GM11168 (cell line): ENCODE data around the gene SERPINB7.
"Not testable (repeated sequence)": the region's sequence is repeated elsewhere in the genome, so short reads cannot be mapped to it uniquely, and the experiment has no call there.

Experiments used
- in situ Hi-C: fragments of 300-500 bp; cut with MboI; formaldehyde crosslinking; loops from one replicate; pipeline ENCODE4 v1.12.0; 2022; ENCODE audit warnings: low sequenced_read_pairs; ENCODE audit not compliant: unreplicated experiment

SERPINB7 gene

GRCh38 chr18:63775166-63775730 is at the start of gene SERPINB7:
Gene SERPINB7, plus strand, starts transcription at chr18:63775418. Its CDS starts 6,955 bp downstream, at chr18:63782373.
- in situ Hi-C loops: no loop called here

- in situ Hi-C loops: no loop called here
Observed at GRCh38 chr18:63725682-63726480, 49.3 kb upstream of the SERPINB7 start.

GRCh38 chr18:63730773-63731172 is 44.4 kb upstream of the SERPINB7 start:
- in situ Hi-C loops: no loop called here

- in situ Hi-C loops: no loop called here
Observed at GRCh38 chr18:63731215-63731614, 44.0 kb upstream of the SERPINB7 start.

- in situ Hi-C loops: no loop called here
Observed at GRCh38 chr18:63736876-63737275, 38.3 kb upstream of the SERPINB7 start.

GRCh38 chr18:63741769-63742168 is 33.4 kb upstream of the SERPINB7 start:
- in situ Hi-C loops: no loop called here

- in situ Hi-C loops: no loop called here
Observed at GRCh38 chr18:63747006-63747405, 28.2 kb upstream of the SERPINB7 start.

- in situ Hi-C loops: no loop called here
Observed at GRCh38 chr18:63749489-63749888, 25.7 kb upstream of the SERPINB7 start.

GRCh38 chr18:63752636-63753035 is 22.6 kb upstream of the SERPINB7 start:
- in situ Hi-C loops: no loop called here

GRCh38 chr18:63753676-63754075 is 21.5 kb upstream of the SERPINB7 start:
- in situ Hi-C loops: no loop called here

GRCh38 chr18:63757541-63757940 is 17.7 kb upstream of the SERPINB7 start:
- in situ Hi-C loops: no loop called here

- in situ Hi-C loops: no loop called here
Observed at GRCh38 chr18:63758615-63759240, 16.5 kb upstream of the SERPINB7 start.

GRCh38 chr18:63759786-63760185 is 15.4 kb upstream of the SERPINB7 start:
- in situ Hi-C loops: not testable (repeated sequence)

GRCh38 chr18:63762518-63762917 is 12.7 kb upstream of the SERPINB7 start:
- in situ Hi-C loops: no loop called here

- in situ Hi-C loops: no loop called here
Observed at GRCh38 chr18:63763831-63764600, 11.2 kb upstream of the SERPINB7 start.

- in situ Hi-C loops: no loop called here
Observed at GRCh38 chr18:63765837-63766236, 9.4 kb upstream of the SERPINB7 start.

GRCh38 chr18:63773551-63773950 is 1.7 kb upstream of the SERPINB7 start:
- in situ Hi-C loops: no loop called here

- in situ Hi-C loops: no loop called here
Observed at GRCh38 chr18:63774511-63774910, 707 bp upstream of the SERPINB7 start.

- in situ Hi-C loops: no loop called here
Observed at GRCh38 chr18:63779386-63779785, 4.2 kb downstream of the SERPINB7 start.

GRCh38 chr18:63783394-63783793 is 8.2 kb downstream of the SERPINB7 start:
- in situ Hi-C loops: no loop called here
